ENCODE measurements around the gene CC2D1B.

DNA sequence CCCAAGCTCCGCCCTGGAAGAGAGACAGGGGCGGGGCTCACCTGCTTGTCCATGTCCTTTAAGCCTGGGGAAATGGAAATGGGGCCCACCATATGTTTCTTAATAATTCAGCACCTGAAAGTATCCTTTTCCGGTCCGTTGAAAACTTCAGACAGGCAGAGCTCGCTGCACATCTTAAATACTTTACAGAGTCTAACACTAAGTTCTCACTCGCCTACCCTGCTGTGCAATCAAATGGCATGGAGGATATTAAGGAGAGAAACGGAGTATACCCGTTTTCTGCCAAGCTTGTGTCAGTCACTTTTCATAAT lies 467 bp upstream of the CC2D1B start:
- TF ChIP-seq, protein P1, sequence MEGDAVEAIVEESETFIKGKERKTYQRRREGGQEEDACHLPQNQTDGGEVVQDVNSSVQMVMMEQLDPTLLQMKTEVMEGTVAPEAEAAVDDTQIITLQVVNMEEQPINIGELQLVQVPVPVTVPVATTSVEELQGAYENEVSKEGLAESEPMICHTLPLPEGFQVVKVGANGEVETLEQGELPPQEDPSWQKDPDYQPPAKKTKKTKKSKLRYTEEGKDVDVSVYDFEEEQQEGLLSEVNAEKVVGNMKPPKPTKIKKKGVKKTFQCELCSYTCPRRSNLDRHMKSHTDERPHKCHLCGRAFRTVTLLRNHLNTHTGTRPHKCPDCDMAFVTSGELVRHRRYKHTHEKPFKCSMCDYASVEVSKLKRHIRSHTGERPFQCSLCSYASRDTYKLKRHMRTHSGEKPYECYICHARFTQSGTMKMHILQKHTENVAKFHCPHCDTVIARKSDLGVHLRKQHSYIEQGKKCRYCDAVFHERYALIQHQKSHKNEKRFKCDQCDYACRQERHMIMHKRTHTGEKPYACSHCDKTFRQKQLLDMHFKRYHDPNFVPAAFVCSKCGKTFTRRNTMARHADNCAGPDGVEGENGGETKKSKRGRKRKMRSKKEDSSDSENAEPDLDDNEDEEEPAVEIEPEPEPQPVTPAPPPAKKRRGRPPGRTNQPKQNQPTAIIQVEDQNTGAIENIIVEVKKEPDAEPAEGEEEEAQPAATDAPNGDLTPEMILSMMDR (conservative IDR thresholded peaks at IDR 0.05; ENCODE audit: low read depth, low read length) = no peak
- TF ChIP-seq EZH2phosphoT487 (IDR thresholded peaks at IDR 0.05; ENCODE audit: borderline replicate concordance, low read length) = no peak
- TF ChIP-seq EZH2 (IDR thresholded peaks at IDR 0.05; ENCODE audit: low read length, unreplicated experiment) = no peak

Measured in PC-3 (cell line).